ENCODE data around the gene NTSR2.

Gene NTSR2

GRCh38 chr2:11669454-11670291 lies at the start of gene NTSR2:
TSS of gene NTSR2 (minus strand) at chr2:11670195. CDS start at chr2:11670129, 66 bp downstream.
- Histone ChIP-seq H3K9ac (ENCODE audit: low read length) (no peak within 1 kb of the TSS), H3K27me3 (ENCODE audit: control insufficient read depth in 1 of 2, insufficient read depth in 2 of 2, low read length in 2 of 2) (no peaks in the 10 kb centered on the region), H3K36me3 (ENCODE audit: insufficient read depth, low read length) (no peaks in the 10 kb centered on the region), H3K4me1 (ENCODE audit: insufficient read depth, low read length) (peaks cover 5% of the 10 kb centered on the region), H3K4me3 (ENCODE audit: low read depth in 1 of 2, low read length in 2 of 2) (peak within 1 kb of the TSS in 1 of 2 donors; percentile 14), H3K27ac (ENCODE audit: low read depth, low read length) (no peak within 1 kb of the TSS), H3K9me3 (ENCODE audit: low read length) (no peaks in the 10 kb centered on the region)

- Histone ChIP-seq H3K27ac (ENCODE audit: low read depth, low read length) (no peak overlapping the region), H3K4me1 (ENCODE audit: insufficient read depth, low read length) (no peaks in the 10 kb centered on the region), H3K9me3 (ENCODE audit: low read length) (no peaks in the 10 kb centered on the region), H3K4me3 (ENCODE audit: low read depth in 1 of 2, low read length in 2 of 2) (no peak overlapping the region), H3K36me3 (ENCODE audit: insufficient read depth, low read length) (no peaks in the 10 kb centered on the region), H3K9ac (ENCODE audit: low read length) (no peak overlapping the region), H3K27me3 (ENCODE audit: control insufficient read depth in 1 of 2, insufficient read depth in 2 of 2, low read length in 2 of 2) (no peaks in the 10 kb centered on the region)
These were observed 49.4 kb upstream of the NTSR2 start for GRCh38 chr2:11719230-11719977.

GRCh38 chr2:11718606-11719005 lies 48.6 kb upstream of the NTSR2 start:
- H3K9ac ChIP-seq (ENCODE audit: low read length), result no peak overlapping the region
- no peaks in the 10 kb centered on the region for H3K36me3 ChIP-seq (ENCODE audit: insufficient read depth, low read length)
- H3K4me1 ChIP-seq (ENCODE audit: insufficient read depth, low read length), result no peaks in the 10 kb centered on the region
- H3K27me3 ChIP-seq (ENCODE audit: control insufficient read depth in 1 of 2, insufficient read depth in 2 of 2, low read length in 2 of 2), result no peaks in the 10 kb centered on the region
- H3K27ac ChIP-seq (ENCODE audit: low read depth, low read length), result no peak overlapping the region
- no peak overlapping the region for H3K4me3 ChIP-seq (ENCODE audit: low read depth in 1 of 2, low read length in 2 of 2)
- H3K9me3 ChIP-seq (ENCODE audit: low read length), result no peaks in the 10 kb centered on the region

- Histone ChIP-seq H3K27ac (ENCODE audit: low read depth, low read length) (no peak overlapping the region), H3K4me3 (ENCODE audit: low read depth in 1 of 2, low read length in 2 of 2) (no peak overlapping the region), H3K9me3 (ENCODE audit: low read length) (no peaks in the 10 kb centered on the region), H3K27me3 (ENCODE audit: control insufficient read depth in 1 of 2, insufficient read depth in 2 of 2, low read length in 2 of 2) (no peaks in the 10 kb centered on the region), H3K4me1 (ENCODE audit: insufficient read depth, low read length) (no peaks in the 10 kb centered on the region), H3K9ac (ENCODE audit: low read length) (no peak overlapping the region), H3K36me3 (ENCODE audit: insufficient read depth, low read length) (no peaks in the 10 kb centered on the region)
These were observed 47.6 kb upstream of the NTSR2 start for GRCh38 chr2:11717623-11718022.

GRCh38 chr2:11716689-11717321 lies 46.8 kb upstream of the NTSR2 start:
- Histone ChIP-seq H3K4me1 (ENCODE audit: insufficient read depth, low read length) (no peaks in the 10 kb centered on the region), H3K36me3 (ENCODE audit: insufficient read depth, low read length) (no peaks in the 10 kb centered on the region), H3K27ac (ENCODE audit: low read depth, low read length) (no peak overlapping the region), H3K9ac (ENCODE audit: low read length) (no peak overlapping the region), H3K9me3 (ENCODE audit: low read length) (no peaks in the 10 kb centered on the region), H3K4me3 (ENCODE audit: low read depth in 1 of 2, low read length in 2 of 2) (no peak overlapping the region), H3K27me3 (ENCODE audit: control insufficient read depth in 1 of 2, insufficient read depth in 2 of 2, low read length in 2 of 2) (no peaks in the 10 kb centered on the region)

GRCh38 chr2:11715987-11716652 lies 46.1 kb upstream of the NTSR2 start:
- Histone ChIP-seq H3K36me3 (ENCODE audit: insufficient read depth, low read length) (no peaks in the 10 kb centered on the region), H3K27me3 (ENCODE audit: control insufficient read depth in 1 of 2, insufficient read depth in 2 of 2, low read length in 2 of 2) (no peaks in the 10 kb centered on the region), H3K9ac (ENCODE audit: low read length) (no peak overlapping the region), H3K4me3 (ENCODE audit: low read depth in 1 of 2, low read length in 2 of 2) (no peak overlapping the region), H3K9me3 (ENCODE audit: low read length) (no peaks in the 10 kb centered on the region), H3K4me1 (ENCODE audit: insufficient read depth, low read length) (peaks cover 5% of the 10 kb centered on the region), H3K27ac (ENCODE audit: low read depth, low read length) (no peak overlapping the region)

- Histone ChIP-seq H3K27me3 (ENCODE audit: control insufficient read depth in 1 of 2, insufficient read depth in 2 of 2, low read length in 2 of 2) (no peaks in the 10 kb centered on the region), H3K27ac (ENCODE audit: low read depth, low read length) (no peak overlapping the region), H3K9me3 (ENCODE audit: low read length) (no peaks in the 10 kb centered on the region), H3K4me1 (ENCODE audit: insufficient read depth, low read length) (peaks cover 21% of the 10 kb centered on the region), H3K4me3 (ENCODE audit: low read depth in 1 of 2, low read length in 2 of 2) (no peak overlapping the region), H3K9ac (ENCODE audit: low read length) (no peak overlapping the region), H3K36me3 (ENCODE audit: insufficient read depth, low read length) (no peaks in the 10 kb centered on the region)
These were observed 43.8 kb upstream of the NTSR2 start for GRCh38 chr2:11713815-11714214.

GRCh38 chr2:11712866-11713265 lies 42.9 kb upstream of the NTSR2 start:
- no peaks in the 10 kb centered on the region for H3K9me3 ChIP-seq (ENCODE audit: low read length)
- H3K27ac ChIP-seq (ENCODE audit: low read depth, low read length), result no peak overlapping the region
- H3K4me3 ChIP-seq (ENCODE audit: low read depth in 1 of 2, low read length in 2 of 2), result no peak overlapping the region
- H3K36me3 ChIP-seq (ENCODE audit: insufficient read depth, low read length), result no peaks in the 10 kb centered on the region
- no peaks in the 10 kb centered on the region for H3K27me3 ChIP-seq (ENCODE audit: control insufficient read depth in 1 of 2, insufficient read depth in 2 of 2, low read length in 2 of 2)
- peaks cover 21% of the 10 kb centered on the region for H3K4me1 ChIP-seq (ENCODE audit: insufficient read depth, low read length)
- H3K9ac ChIP-seq (ENCODE audit: low read length), result no peak overlapping the region

GRCh38 chr2:11711751-11712150 lies 41.8 kb upstream of the NTSR2 start:
- no peaks in the 10 kb centered on the region for H3K27me3 ChIP-seq (ENCODE audit: control insufficient read depth in 1 of 2, insufficient read depth in 2 of 2, low read length in 2 of 2)
- H3K27ac ChIP-seq (ENCODE audit: low read depth, low read length), result no peak overlapping the region
- H3K4me3 ChIP-seq (ENCODE audit: low read depth in 1 of 2, low read length in 2 of 2), result no peak overlapping the region
- H3K36me3 ChIP-seq (ENCODE audit: insufficient read depth, low read length), result no peaks in the 10 kb centered on the region
- H3K4me1 ChIP-seq (ENCODE audit: insufficient read depth, low read length), result peaks cover 21% of the 10 kb centered on the region
- H3K9me3 ChIP-seq (ENCODE audit: low read length), result no peaks in the 10 kb centered on the region
- no peak overlapping the region for H3K9ac ChIP-seq (ENCODE audit: low read length)

- Histone ChIP-seq H3K27me3 (ENCODE audit: control insufficient read depth in 1 of 2, insufficient read depth in 2 of 2, low read length in 2 of 2) (no peaks in the 10 kb centered on the region), H3K9ac (ENCODE audit: low read length) (no peak overlapping the region), H3K27ac (ENCODE audit: low read depth, low read length) (no peak overlapping the region), H3K9me3 (ENCODE audit: low read length) (no peaks in the 10 kb centered on the region), H3K4me3 (ENCODE audit: low read depth in 1 of 2, low read length in 2 of 2) (no peak overlapping the region), H3K36me3 (ENCODE audit: insufficient read depth, low read length) (no peaks in the 10 kb centered on the region), H3K4me1 (ENCODE audit: insufficient read depth, low read length) (peaks cover 21% of the 10 kb centered on the region)
These were observed 41.3 kb upstream of the NTSR2 start for GRCh38 chr2:11711354-11711716.
